HEK293T (cell line): Measurements from ENCODE around the gene PRIMPOL.

Experiments used
- CTCF ChIA-PET: fragments of 350-600 bp; formaldehyde crosslinking; extraction: SDS; loops from one replicate; lab custom pipeline; 2021; ENCODE audit warnings: antibody characterized with exemption, inconsistent platforms; lab: Yijun Ruan, JAX
- POLR2A ChIA-PET: fragments of 350-600 bp; formaldehyde crosslinking; extraction: SDS; loops from one replicate; lab custom pipeline; 2020; ENCODE audit warnings: antibody characterized with exemption, inconsistent platforms; lab: Yijun Ruan, JAX
- DNase-seq: peaks from one replicate; pipeline ENCODE4 v3.0.0; 2012; ENCODE audit warnings: mixed read lengths; ENCODE audit errors: extremely low spot score
- ARNT ChIP-seq: fragments of 450-650 bp; IDR thresholded peaks from 2 replicates; pipeline ENCODE4 v1.6.1; 2017; ENCODE audit warnings: mild to moderate bottlenecking
- BHLHE40 ChIP-seq: fragments of 450-650 bp; IDR thresholded peaks from 2 replicates; pipeline ENCODE4 v1.6.1; 2016; ENCODE audit warnings: mild to moderate bottlenecking, moderate library complexity, borderline replicate concordance
- CTBP1 ChIP-seq: fragments of 450-650 bp; IDR thresholded peaks from 2 replicates; pipeline ENCODE4 v1.6.1; 2016; ENCODE audit warnings: borderline replicate concordance
- ELF4 ChIP-seq: fragments of 450-650 bp; IDR thresholded peaks from 2 replicates; pipeline ENCODE4 v1.6.1; 2017; ENCODE audit warnings: antibody characterized with exemption
- FOXA1 ChIP-seq: fragments of 450-650 bp; IDR thresholded peaks from 2 replicates; pipeline ENCODE4 v1.6.1; 2016; ENCODE audit warnings: mild to moderate bottlenecking
- FOXK2 ChIP-seq: fragments of 450-650 bp; IDR thresholded peaks from 2 replicates; pipeline ENCODE4 v1.6.1; 2016; ENCODE audit warnings: mild to moderate bottlenecking
- FOXM1 ChIP-seq: fragments of 450-650 bp; IDR thresholded peaks from 2 replicates; pipeline ENCODE4 v1.6.1; 2017; ENCODE audit warnings: mild to moderate bottlenecking, borderline replicate concordance
- HDGF ChIP-seq: fragments of 450-650 bp; IDR thresholded peaks from 2 replicates; pipeline ENCODE4 v1.6.1; 2017; ENCODE audit warnings: antibody characterized with exemption, borderline replicate concordance
- L3MBTL2 ChIP-seq: fragments of 450-650 bp; conservative IDR thresholded peaks from 2 replicates; pipeline ENCODE4 v1.6.1; 2016; ENCODE audit warnings: mild to moderate bottlenecking
- LEF1 ChIP-seq: fragments of 450-650 bp; IDR thresholded peaks from 2 replicates; pipeline ENCODE4 v1.6.1; 2017; ENCODE audit warnings: mild to moderate bottlenecking, borderline replicate concordance
- NFRKB ChIP-seq: fragments of 450-650 bp; IDR thresholded peaks from 2 replicates; pipeline ENCODE4 v1.6.1; 2016; ENCODE audit warnings: mild to moderate bottlenecking, moderate library complexity
- PKNOX1 ChIP-seq: fragments of 450-650 bp; IDR thresholded peaks from 2 replicates; pipeline ENCODE4 v1.6.1; 2016
- SP1 ChIP-seq: fragments of 450-650 bp; IDR thresholded peaks from 2 replicates; pipeline ENCODE4 v1.6.1; 2017
- SUZ12 ChIP-seq: fragments of 450-650 bp; IDR thresholded peaks from 2 replicates; pipeline ENCODE4 v1.6.1; 2016; ENCODE audit warnings: mild to moderate bottlenecking
- TARDBP ChIP-seq: fragments of 450-650 bp; IDR thresholded peaks from 2 replicates; pipeline ENCODE4 v1.6.1; 2016
- ZNF384 ChIP-seq: fragments of 450-650 bp; IDR thresholded peaks from 2 replicates; pipeline ENCODE4 v1.6.1; 2016

PRIMPOL gene

GRCh38 chr4:184695178-184695896, 45.8 kb downstream of the PRIMPOL start:
- ChIA-PET CTCF (no interaction called here), POLR2A (interaction anchor here (1.0 to 1.6 kb wide), 3 partner anchors 18 to 221 kb away, joined by 3 to 4 read pairs (median 3); partner anchors contain the start of genes CENPU and IRF2)
- DNase-seq, result no peak
- TF ChIP-seq PKNOX1 (no peak), ELF4 (no peak), FOXK2 (no peak), ZNF384 (no peak), ARNT (no peak), FOXA1 (no peak), TARDBP (no peak), L3MBTL2 (no peak), NFRKB (no peak), HDGF (no peak), CTBP1 (no peak), SP1 (no peak), BHLHE40 (no peak), SUZ12 (no peak), FOXM1 (no peak), LEF1 (no peak)

GRCh38 chr4:184697956-184698355, 48.4 kb downstream of the PRIMPOL start:
- TF ChIP-seq CTBP1, result no peak
- no peak for TF ChIP-seq SP1
- TF ChIP-seq ELF4, result no peak
- no peak for TF ChIP-seq TARDBP
- TF ChIP-seq LEF1, result no peak
- no peak for TF ChIP-seq HDGF
- TF ChIP-seq BHLHE40, result no peak
- no peak for TF ChIP-seq ZNF384
- no peak for TF ChIP-seq FOXA1
- TF ChIP-seq PKNOX1, result no peak
- TF ChIP-seq FOXK2, result no peak
- no peak for TF ChIP-seq NFRKB
- TF ChIP-seq ARNT, result no peak
- no peak for TF ChIP-seq FOXM1
- no peak for TF ChIP-seq SUZ12
- CTCF ChIA-PET, result no interaction called here
- POLR2A ChIA-PET, result no interaction called here
- no peak for DNase-seq

- CTCF ChIA-PET, result interaction anchor here (0.7 kb wide), 1 partner anchor 413 kb away, joined by 3 read pairs; no protein-coding TSS in a partner anchor
- no peak for DNase-seq
- TF ChIP-seq SP1, result no peak
- no peak for TF ChIP-seq HDGF
- no peak for TF ChIP-seq L3MBTL2
- no peak for TF ChIP-seq TARDBP
- no peak for TF ChIP-seq PKNOX1
- no peak for TF ChIP-seq FOXM1
- TF ChIP-seq FOXA1, result no peak
- no peak for TF ChIP-seq CTBP1
- TF ChIP-seq NFRKB, result no peak
- no peak for TF ChIP-seq ZNF384
- TF ChIP-seq ELF4, result no peak
- no peak for TF ChIP-seq BHLHE40
- TF ChIP-seq SUZ12, result no peak
- no peak for TF ChIP-seq FOXK2
- no peak for TF ChIP-seq ARNT
- TF ChIP-seq LEF1, result no peak
- POLR2A ChIA-PET, result no interaction called here
Observed at GRCh38 chr4:184699941-184700340, 50.4 kb downstream of the PRIMPOL start.

- ChIA-PET POLR2A (no interaction called here), CTCF (interaction anchor here (0.6 to 1.5 kb wide), 4 partner anchors 27 to 303 kb away, joined by 3 read pairs; no protein-coding TSS in a partner anchor)
- TF ChIP-seq NFRKB, result no peak
- no peak for TF ChIP-seq ZNF384
- no peak for TF ChIP-seq LEF1
- DNase-seq, result no peak
Observed at GRCh38 chr4:184702114-184702513, 52.6 kb downstream of the PRIMPOL start.

- DNase-seq, result no peak
- TF ChIP-seq PKNOX1, result no peak
- TF ChIP-seq SP1, result no peak
- no peak for TF ChIP-seq BHLHE40
- no peak for TF ChIP-seq LEF1
- no peak for TF ChIP-seq FOXA1
- TF ChIP-seq ELF4, result no peak
- TF ChIP-seq FOXM1, result no peak
- TF ChIP-seq HDGF, result no peak
- ChIA-PET POLR2A (interaction anchor here (1.5 kb wide), 1 partner anchor 28 kb away, joined by 5 read pairs; the partner anchor contains the start of gene CENPU), CTCF (no interaction called here)
Observed at GRCh38 chr4:184705692-184706091, 56.2 kb downstream of the PRIMPOL start.
